GM19043 (cell line): Measurements from ENCODE around the gene ZNF540.
"Not testable (repeated sequence)": the region's sequence is repeated elsewhere in the genome, so short reads cannot be mapped to it uniquely, and the experiment has no call there.

Source experiments
- ATAC-seq: cut with Tn5 transposase; IDR thresholded peaks from one replicate; pipeline ENCODE4 v1.9.1; 2021; ENCODE audit warnings: low read depth; ENCODE audit not compliant: unreplicated experiment

Gene ZNF540

GRCh38 chr19:37594304-37594981 lies at the start of gene ZNF540, which contains the start of gene ZNF571:
Gene ZNF540, plus strand, starts transcription at chr19:37594876. Its CDS starts 3,572 bp downstream, at chr19:37598448.
Gene ZNF571, minus strand, starts transcription at chr19:37594792. Its CDS starts 8,116 bp downstream, at chr19:37586676.
- ATAC-seq = peak; percentile 98

- ATAC-seq = no peak
These were observed 43.3 kb upstream of the ZNF540 start for GRCh38 chr19:37551129-37551993.

- ATAC-seq = no peak
These were observed 31.2 kb upstream of the ZNF540 start for GRCh38 chr19:37563518-37563917.

- ATAC-seq = no peak
These were observed 29.9 kb upstream of the ZNF540 start for GRCh38 chr19:37564624-37565369.

- no peak for ATAC-seq
These were observed 29.4 kb upstream of the ZNF540 start for GRCh38 chr19:37565370-37565669.

GRCh38 chr19:37572203-37572602 lies 22.5 kb upstream of the ZNF540 start:
- ATAC-seq = no peak

- no peak for ATAC-seq
These were observed 11.3 kb upstream of the ZNF540 start for GRCh38 chr19:37583340-37583739.

GRCh38 chr19:37593996-37594303 lies 726 bp upstream of the ZNF540 start:
- ATAC-seq = no peak

GRCh38 chr19:37594982-37595382 lies 306 bp downstream of the ZNF540 start:
- ATAC-seq = no peak

- ATAC-seq = no peak
These were observed 40.7 kb downstream of the ZNF540 start for GRCh38 chr19:37635076-37636056.

GRCh38 chr19:37654118-37654517 lies 59.4 kb downstream of the ZNF540 start:
- no peak for ATAC-seq

GRCh38 chr19:37654629-37655300 lies 60.1 kb downstream of the ZNF540 start:
- peak; percentile 38 for ATAC-seq

- ATAC-seq = peak; percentile 54
These were observed 60.6 kb downstream of the ZNF540 start, which contains the start of gene ZFP30 for GRCh38 chr19:37655301-37655688. Gene ZFP30, minus strand, starts transcription at chr19:37655465. Its CDS starts 7,643 bp downstream, at chr19:37647822.

GRCh38 chr19:37655689-37656371 lies 61.2 kb downstream of the ZNF540 start:
- ATAC-seq = peak; percentile 59

GRCh38 chr19:37657157-37657556 lies 62.5 kb downstream of the ZNF540 start:
- not testable (repeated sequence) for ATAC-seq
